GM12875 (cell line): ENCODE data around the gene WNT9B.
"Not testable (repeated sequence)": the region's sequence is repeated elsewhere in the genome, so short reads cannot be mapped to it uniquely, and the experiment has no call there.

Experiments used
- H3K4me3 ChIP-seq: one replicate; pipeline ENCODE4 v1.5.1; 2011; ENCODE audit warnings: low read depth, low read length, control low read depth
- TF ChIP-seq, protein P1 (sequence below): IDR thresholded peaks from 2 replicates; pipeline ENCODE4 v1.5.1; 2011; ENCODE audit warnings: low read depth, mild to moderate bottlenecking, control low read depth, inconsistent platforms, low read length, moderate library complexity, borderline replicate concordance; ENCODE audit not compliant: insufficient read depth

The WNT9B gene

DNA sequence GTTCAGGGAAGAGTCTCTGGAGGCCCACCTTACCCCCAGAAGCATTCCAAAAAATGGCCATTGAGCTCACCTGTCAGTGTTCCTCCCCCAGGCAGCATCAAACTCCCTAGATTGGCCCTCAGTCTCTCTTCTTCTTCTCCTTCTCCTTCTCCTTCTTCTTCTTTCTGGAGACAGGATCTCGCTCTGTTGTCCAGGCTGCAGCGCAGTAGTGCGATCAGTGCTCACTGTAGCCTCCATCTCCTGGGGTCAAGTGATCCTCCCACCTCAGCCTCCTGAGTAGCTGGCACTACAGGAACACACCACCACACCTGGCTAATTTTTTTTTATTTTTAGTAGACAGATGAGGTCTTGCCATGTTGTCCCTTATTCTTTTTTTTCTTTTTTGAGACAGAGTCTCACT, 16.5 kb upstream of the WNT9B start:
- TF ChIP-seq, protein P1, sequence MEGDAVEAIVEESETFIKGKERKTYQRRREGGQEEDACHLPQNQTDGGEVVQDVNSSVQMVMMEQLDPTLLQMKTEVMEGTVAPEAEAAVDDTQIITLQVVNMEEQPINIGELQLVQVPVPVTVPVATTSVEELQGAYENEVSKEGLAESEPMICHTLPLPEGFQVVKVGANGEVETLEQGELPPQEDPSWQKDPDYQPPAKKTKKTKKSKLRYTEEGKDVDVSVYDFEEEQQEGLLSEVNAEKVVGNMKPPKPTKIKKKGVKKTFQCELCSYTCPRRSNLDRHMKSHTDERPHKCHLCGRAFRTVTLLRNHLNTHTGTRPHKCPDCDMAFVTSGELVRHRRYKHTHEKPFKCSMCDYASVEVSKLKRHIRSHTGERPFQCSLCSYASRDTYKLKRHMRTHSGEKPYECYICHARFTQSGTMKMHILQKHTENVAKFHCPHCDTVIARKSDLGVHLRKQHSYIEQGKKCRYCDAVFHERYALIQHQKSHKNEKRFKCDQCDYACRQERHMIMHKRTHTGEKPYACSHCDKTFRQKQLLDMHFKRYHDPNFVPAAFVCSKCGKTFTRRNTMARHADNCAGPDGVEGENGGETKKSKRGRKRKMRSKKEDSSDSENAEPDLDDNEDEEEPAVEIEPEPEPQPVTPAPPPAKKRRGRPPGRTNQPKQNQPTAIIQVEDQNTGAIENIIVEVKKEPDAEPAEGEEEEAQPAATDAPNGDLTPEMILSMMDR = no peak

DNA sequence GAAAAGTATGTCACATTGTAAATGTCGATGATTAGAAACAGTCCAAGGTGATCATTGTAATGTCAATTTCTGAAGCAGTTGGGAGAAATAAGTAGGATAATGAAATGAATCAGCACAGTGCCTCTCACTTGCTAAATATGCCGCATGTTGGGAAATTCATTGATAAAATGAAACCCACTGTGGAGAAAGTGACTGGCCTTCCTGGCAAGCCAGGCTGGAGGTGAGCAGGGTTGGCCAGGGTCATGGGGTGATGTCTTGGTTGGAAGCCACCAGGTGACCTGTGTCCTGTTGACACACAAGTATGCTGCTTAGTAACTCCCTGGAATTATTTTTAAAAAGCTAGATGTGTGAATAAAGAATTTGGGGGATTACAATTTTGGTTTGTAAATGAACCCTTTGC, 14.9 kb upstream of the WNT9B start:
- H3K4me3 ChIP-seq = no peak overlapping the region
- TF ChIP-seq, protein P1 = no peak

More for the DNA sequence above, 16.5 kb upstream of the WNT9B start:
- no peak overlapping the region for H3K4me3 ChIP-seq

DNA sequence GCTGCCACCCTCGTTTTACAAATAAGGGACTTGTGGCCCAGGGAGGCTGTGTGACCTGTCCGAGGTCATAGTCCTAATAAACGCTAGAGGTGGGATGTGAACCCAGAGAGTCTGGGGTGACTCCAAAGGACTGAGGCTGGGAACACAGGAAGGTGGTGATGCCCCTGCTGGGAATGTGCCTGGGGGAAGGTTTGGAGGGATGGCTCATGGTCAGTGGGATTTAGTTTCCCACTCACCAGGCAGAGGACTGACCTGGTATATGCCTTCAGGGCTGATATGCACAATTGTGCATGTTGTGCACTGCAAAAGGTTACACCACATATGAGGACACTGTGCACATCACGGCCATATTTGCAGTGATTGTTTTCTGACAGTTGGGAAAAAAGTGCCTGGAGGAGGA, 13.9 kb upstream of the WNT9B start:
- TF ChIP-seq, protein P1 = no peak
- H3K4me3 ChIP-seq = no peak overlapping the region

DNA sequence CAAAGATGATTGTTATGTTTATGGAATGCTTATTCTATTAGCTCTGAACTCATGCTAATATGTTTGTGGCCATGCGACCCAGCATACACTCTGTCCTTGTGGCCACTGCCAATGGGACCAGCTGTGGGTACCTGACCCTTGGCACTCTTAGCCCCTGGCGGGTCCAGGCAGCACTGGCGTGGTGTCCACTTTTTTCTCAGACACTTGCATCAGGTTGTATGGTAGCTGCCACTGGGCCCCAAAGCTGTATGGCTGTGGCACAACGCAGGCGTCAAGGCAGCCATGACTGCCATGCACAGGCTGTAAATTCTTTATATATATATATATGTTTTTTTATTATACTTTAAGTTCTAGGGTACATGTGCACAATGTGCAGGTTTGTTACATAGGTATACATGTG, 12.2 kb upstream of the WNT9B start:
- no peak overlapping the region for H3K4me3 ChIP-seq
- TF ChIP-seq, protein P1 = no peak

DNA sequence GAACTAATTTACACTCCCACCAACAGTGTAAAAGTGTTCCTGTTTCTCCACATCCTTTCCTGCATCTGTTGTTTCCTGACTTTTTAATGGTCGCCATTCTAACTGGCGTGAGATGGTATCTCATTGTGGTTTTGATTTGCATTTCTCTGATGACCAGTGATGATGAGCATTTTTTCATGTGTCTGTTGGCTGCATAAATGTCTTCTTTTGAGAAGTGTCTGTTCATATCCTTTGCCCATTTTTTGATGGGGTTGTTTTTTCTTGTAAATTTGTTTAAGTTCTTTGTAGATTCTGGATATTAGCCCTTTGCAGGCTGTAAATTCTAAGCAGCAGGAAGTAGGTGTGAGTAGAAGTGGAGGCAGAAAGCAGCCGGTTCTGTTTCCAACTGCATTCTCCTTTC, 10.8 kb upstream of the WNT9B start:
- not testable (repeated sequence) for H3K4me3 ChIP-seq

DNA sequence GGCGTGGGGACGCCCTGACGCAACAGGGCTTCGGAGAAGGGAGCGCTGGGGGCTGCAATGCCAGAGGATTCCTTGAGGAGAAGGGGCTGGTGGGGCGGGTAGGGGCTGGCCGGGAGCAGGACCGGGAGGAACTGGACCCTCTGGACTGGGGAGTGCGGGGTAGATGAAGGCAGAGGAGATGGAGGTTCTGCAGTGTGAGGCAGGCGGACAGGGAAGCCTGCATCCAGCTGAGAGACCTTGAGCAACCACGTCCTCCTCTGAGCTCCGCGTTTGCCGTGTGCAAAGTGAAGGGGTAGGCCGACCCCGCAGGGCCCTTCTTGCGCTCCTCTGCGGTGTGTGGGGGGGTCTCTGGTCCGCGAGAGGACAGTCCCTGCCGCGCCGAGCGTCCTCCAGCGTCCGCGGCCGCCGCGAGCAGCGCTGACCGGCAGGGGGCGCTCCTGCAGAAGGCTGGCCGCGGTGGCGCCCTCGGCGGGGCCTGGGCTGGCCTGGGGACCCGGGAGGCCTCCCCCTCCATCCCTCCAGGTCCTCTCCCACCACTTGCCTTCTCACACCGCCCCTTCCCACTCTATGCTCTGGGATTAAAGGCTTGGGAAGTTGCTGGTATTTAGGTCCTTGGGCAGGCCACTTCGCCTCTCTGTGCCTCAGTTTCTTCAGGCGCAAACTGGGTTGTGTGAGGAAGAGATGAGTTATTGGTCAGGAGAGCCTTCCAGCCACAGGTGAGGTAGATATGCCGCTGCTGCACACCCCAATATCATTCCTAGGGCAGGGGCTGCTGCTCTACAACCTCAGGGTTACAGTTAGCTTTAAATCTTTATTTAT, 9.6 kb upstream of the WNT9B start:
- no peak overlapping the region for H3K4me3 ChIP-seq
- TF ChIP-seq, protein P1 = peak; percentile 73

DNA sequence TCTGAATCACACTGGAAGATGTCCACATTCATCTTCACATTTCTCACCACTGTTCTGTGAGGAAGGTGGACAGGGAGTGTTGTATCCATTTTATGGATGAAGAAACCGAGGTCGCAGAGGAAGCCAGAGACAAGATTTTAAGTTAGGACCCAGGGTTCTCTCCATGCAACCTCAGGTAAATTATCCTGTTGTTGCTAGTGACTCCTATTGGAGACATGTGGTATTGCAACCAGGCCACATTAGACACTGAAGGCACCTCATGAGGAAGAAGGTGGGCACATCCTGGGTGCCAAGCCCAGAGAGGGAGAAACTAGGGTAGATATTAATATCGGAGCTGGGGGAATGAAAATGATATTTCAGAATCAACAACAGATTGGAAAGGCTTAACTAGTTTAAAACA, 8.5 kb upstream of the WNT9B start:
- no peak overlapping the region for H3K4me3 ChIP-seq
- TF ChIP-seq, protein P1 = peak; percentile 62
